HL-60/S4 treated with phorbol 12-myristate 13-acetate at 8.2 ng/mL for 4 days and 3 days (cell line): ENCODE results near the gene THSD4.

Source experiments
- in situ Hi-C: fragments of 300-500 bp; cut with MboI; formaldehyde crosslinking; loops from 2 replicates; pipeline ENCODE4 v1.15.0; 2022; ENCODE audit warnings: low sequenced_read_pairs

Gene THSD4

GRCh38 chr15:71288348-71288955, 173.2 kb downstream of the THSD4 start:
- in situ Hi-C loops = no loop called here

- in situ Hi-C loops = no loop called here
Measured at GRCh38 chr15:71290002-71290401, 174.7 kb downstream of the THSD4 start.

- in situ Hi-C loops = no loop called here
Measured at GRCh38 chr15:71290881-71291635, 175.8 kb downstream of the THSD4 start.

- in situ Hi-C loops = no loop called here
Measured at GRCh38 chr15:71291723-71292122, 176.5 kb downstream of the THSD4 start.

GRCh38 chr15:71293723-71294122, 178.5 kb downstream of the THSD4 start:
- in situ Hi-C loops = no loop called here

- in situ Hi-C loops = no loop called here
Measured at GRCh38 chr15:71294251-71294910, 179.1 kb downstream of the THSD4 start.

GRCh38 chr15:71294911-71295602, 179.8 kb downstream of the THSD4 start:
- in situ Hi-C loops = no loop called here

- in situ Hi-C loops = no loop called here
Measured at GRCh38 chr15:71295603-71296314, 180.5 kb downstream of the THSD4 start.

GRCh38 chr15:71296315-71296679, 181.0 kb downstream of the THSD4 start:
- in situ Hi-C loops = no loop called here

GRCh38 chr15:71301958-71302621, 186.8 kb downstream of the THSD4 start:
- in situ Hi-C loops = no loop called here

GRCh38 chr15:71302861-71303410, 187.7 kb downstream of the THSD4 start:
- in situ Hi-C loops = no loop called here

- in situ Hi-C loops = no loop called here
Measured at GRCh38 chr15:71303977-71304376, 188.7 kb downstream of the THSD4 start.

GRCh38 chr15:71304681-71305080, 189.4 kb downstream of the THSD4 start:
- in situ Hi-C loops = no loop called here

GRCh38 chr15:71306538-71306937, 191.3 kb downstream of the THSD4 start:
- in situ Hi-C loops = no loop called here

- in situ Hi-C loops = no loop called here
Measured at GRCh38 chr15:71312194-71312708, 197.0 kb downstream of the THSD4 start.

GRCh38 chr15:71312731-71313460, 197.6 kb downstream of the THSD4 start:
- in situ Hi-C loops = no loop called here

GRCh38 chr15:71313806-71314205, 198.5 kb downstream of the THSD4 start:
- in situ Hi-C loops = no loop called here

GRCh38 chr15:71314956-71315537, 199.8 kb downstream of the THSD4 start:
- in situ Hi-C loops = no loop called here

GRCh38 chr15:71316911-71317310, 201.6 kb downstream of the THSD4 start:
- in situ Hi-C loops = no loop called here
